Tibial artery (tissue), 4 donors: Measurements from ENCODE around the gene PTPN23.
"Not testable (repeated sequence)": the region's sequence is repeated elsewhere in the genome, so short reads cannot be mapped to it uniquely, and the experiment has no call there.

Experiments used
- DNase-seq, 2 donors: peaks; one replicate each; pipeline ENCODE4 v3.0.0-alpha.2; 2019
- H3K27ac ChIP-seq, 2 donors: fragments of 200-600 bp; sonication (generic) in 1 of 2; 1 replicate in 1 of 2; 2 replicates in 1 of 2; pipeline ENCODE4 v1.5.1; 2018 to 2019; ENCODE audit warnings: mild to moderate bottlenecking in 1 of 2
- H3K27me3 ChIP-seq, 2 donors: fragments of 200-600 bp; sonication (generic) in 1 of 2; one replicate each; pipeline versions ENCODE4 v1.5.1 to v1.6.0; 2016 to 2019
- H3K36me3 ChIP-seq, 3 donors: fragments of 200-600 bp; sonication (generic) in 2 of 3; one replicate each; pipeline ENCODE4 v1.5.1; 2016 to 2019; ENCODE audit warnings: mild to moderate bottlenecking in 2 of 3
- H3K4me1 ChIP-seq, 4 donors: fragments of 200-600 bp; sonication (generic) in 2 of 4; 1 replicate in 3 of 4; 2 replicates in 1 of 4; pipeline ENCODE4 v1.5.1; 2016 to 2019
- H3K4me3 ChIP-seq, 2 donors: fragments of 200-600 bp; sonication (generic) in 1 of 2; 1 replicate in 1 of 2; 2 replicates in 1 of 2; pipeline ENCODE4 v1.5.1; 2018 to 2019; ENCODE audit warnings: mild to moderate bottlenecking in 2 of 2
- H3K9me3 ChIP-seq, 3 donors: fragments of 200-600 bp; sonication (generic) in 1 of 3; one replicate each; pipeline ENCODE4 v1.5.1; 2016 to 2019
- CTCF ChIP-seq, 2 experiments: fragments of 200-600 bp in 1 of 2; fragments of 450-650 bp in 1 of 2; IDR thresholded peaks; one replicate each; pipeline ENCODE4 v1.5.1; 2017 to 2019; ENCODE audit warnings: antibody characterized with exemption in 2 of 2, mild to moderate bottlenecking in 1 of 2, moderate library complexity in 1 of 2
- intact Hi-C: fragments of 100-400 bp; cut with DNase I; formaldehyde crosslinking; loops from one replicate; pipeline ENCODE4 v1.15.0; 2023; ENCODE audit warnings: low total_unique reads

Gene PTPN23

GRCh38 chr3:47456984-47457383, 76.2 kb downstream of the PTPN23 start:
- H3K36me3 ChIP-seq: no peaks in the 10 kb centered on the region
- H3K27me3 ChIP-seq: no peaks in the 10 kb centered on the region
- no peak for DNase-seq
- TF ChIP-seq CTCF (IDR thresholded peaks at IDR 0.05): no peak
- no peaks in the 10 kb centered on the region for H3K9me3 ChIP-seq
- H3K27ac ChIP-seq: no peak overlapping the region
- intact Hi-C loops: no loop called here
- H3K4me3 ChIP-seq: no peak overlapping the region
- H3K4me1 ChIP-seq: peaks cover 0 to 13% (median 4%) of the 10 kb centered on the region in 4 donors

GRCh38 chr3:47459534-47460085, 78.8 kb downstream of the PTPN23 start:
- H3K4me1 ChIP-seq: peaks cover 0 to 13% (median 4%) of the 10 kb centered on the region in 4 donors
- H3K9me3 ChIP-seq, intact Hi-C loops, H3K27ac ChIP-seq, H3K36me3 ChIP-seq, H3K4me3 ChIP-seq, DNase-seq, H3K27me3 ChIP-seq: not testable (repeated sequence)
